OCI-LY7 (cell line): ENCODE results near the gene SYT11. TPM values are rescaled to one million over a fixed set of nuclear protein-coding genes. Genes with fewer than 3 reads are reported as not detected.
"Not testable (repeated sequence)": the region's sequence is repeated elsewhere in the genome, so short reads cannot be mapped to it uniquely, and the experiment has no call there.

Experiments used
- BruUV-seq: library from RNA; stranded (reverse); fragments of 400-500 nt; replicated peaks from 2 replicates; lab custom pipeline; 2021; lab: Mats Ljungman, UMichigan
- CTCF ChIA-PET: fragments of 300-600 bp; sonication (Branson Sonifier 250); formaldehyde crosslinking; loops from one replicate; lab custom pipeline; 2022; ENCODE audit warnings: antibody characterized with exemption; ENCODE audit not compliant: unreplicated experiment; lab: Charles Lee
- POLR2A ChIA-PET: fragments of 300-600 bp; sonication (Branson Sonifier 250); formaldehyde crosslinking; loops from one replicate; lab custom pipeline; 2022; ENCODE audit warnings: antibody characterized with exemption; lab: Charles Lee
- DNase-seq: peaks from one replicate; pipeline ENCODE4 v3.0.0-alpha.2; 2015; ENCODE audit warnings: low spot score
- H2AFZ ChIP-seq: fragments of 200-600 bp; sonication (generic), shearing (Covaris generic); 2 replicates; pipeline ENCODE4 v1.6.1; 2014; ENCODE audit warnings: mild to moderate bottlenecking, antibody characterized with exemption, low read length, moderate library complexity
- H3K27ac ChIP-seq: fragments of 200-600 bp; sonication (generic); 2 replicates; pipeline ENCODE4 v1.5.1; 2014; ENCODE audit warnings: mixed run types, low read depth, mild to moderate bottlenecking, moderate library complexity, low read length, inconsistent platforms; ENCODE audit not compliant: poor library complexity, severe bottlenecking
- H3K36me3 ChIP-seq: fragments of 200-600 bp; sonication (generic); 2 replicates; pipeline ENCODE4 v1.6.1; 2014; ENCODE audit warnings: mild to moderate bottlenecking, antibody characterized with exemption, low read length, moderate library complexity, mixed read lengths; ENCODE audit not compliant: insufficient read depth
- H3K4me1 ChIP-seq: fragments of 200-600 bp; sonication (generic); 2 replicates; pipeline ENCODE4 v1.5.1; 2014; ENCODE audit warnings: mild to moderate bottlenecking, low read length; ENCODE audit not compliant: insufficient read depth, poor library complexity, severe bottlenecking
- H3K4me2 ChIP-seq: fragments of 200-600 bp; sonication (generic); 2 replicates; pipeline ENCODE4 v1.6.1; 2014; ENCODE audit warnings: mild to moderate bottlenecking, low read length
- H3K4me3 ChIP-seq: fragments of 200-600 bp; sonication (generic); 2 replicates; pipeline ENCODE4 v1.5.1; 2014; ENCODE audit warnings: mild to moderate bottlenecking, low read depth, low read length; ENCODE audit not compliant: poor library complexity, severe bottlenecking
- H3K79me2 ChIP-seq: fragments of 200-600 bp; sonication (generic); 2 replicates; pipeline ENCODE4 v1.6.1; 2016; ENCODE audit warnings: low read depth, mild to moderate bottlenecking, low read length, moderate library complexity, mixed read lengths; ENCODE audit not compliant: insufficient read depth
- H3K9me2 ChIP-seq: fragments of 200-600 bp; sonication (generic); 2 replicates; pipeline ENCODE4 v1.6.1; 2016; ENCODE audit warnings: mild to moderate bottlenecking, low read length, mixed read lengths; ENCODE audit not compliant: insufficient read depth
- H3K9me3 ChIP-seq: fragments of 200-600 bp; sonication (generic); 2 replicates; pipeline ENCODE4 v1.6.1; 2014; ENCODE audit warnings: mild to moderate bottlenecking, mixed run types, low read length, mixed read lengths
- H4K20me1 ChIP-seq: fragments of 200-600 bp; sonication (generic); 2 replicates; pipeline ENCODE4 v1.6.1; 2014; ENCODE audit warnings: mild to moderate bottlenecking, antibody characterized with exemption, low read length, moderate library complexity, mixed read lengths; ENCODE audit not compliant: insufficient read depth
- CTCF ChIP-seq: fragments of 200-600 bp; sonication (generic); conservative IDR thresholded peaks from 2 replicates; pipeline ENCODE4 v1.5.1; 2014; ENCODE audit warnings: mild to moderate bottlenecking, antibody characterized with exemption, low read length, moderate library complexity, mixed read lengths
- EZH2phosphoT487 ChIP-seq: fragments of 200-600 bp; sonication (generic); IDR thresholded peaks from 2 replicates; pipeline ENCODE4 v1.6.1; 2018; ENCODE audit warnings: low read depth, borderline replicate concordance, mild to moderate bottlenecking, mixed run types, antibody characterized with exemption, low read length, moderate library complexity, mixed read lengths
- intact Hi-C: fragments of 100-400 bp; cut with micrococcal nuclease; formaldehyde crosslinking; loops from one replicate; pipeline ENCODE4 v1.10.0; 2022; ENCODE audit not compliant: unreplicated experiment
- total RNA-seq, 2 experiments: library from RNA; depleted of rRNA in 1 of 2; stranded (reverse); fragments of >200 nt in 1 of 2; shearing (Covaris generic) in 1 of 2; gene quantifications; 2 replicates each; pipeline ENCODE4 v1.2.3, GENCODE V29; 2014 to 2022

Gene SYT11
- total RNA-seq, 2 experiments from 2014 or later = 41.8 to 60.8 TPM

- Histone ChIP-seq H3K4me1 (peaks cover 27% of the 10 kb centered on the region), H3K36me3 (peaks cover 69% of the 10 kb centered on the region)
- CTCF ChIA-PET, H3K79me2 ChIP-seq, BruUV-seq, H3K4me2 ChIP-seq, H3K27ac ChIP-seq, intact Hi-C loops, POLR2A ChIA-PET, H3K9me2 ChIP-seq, H3K4me3 ChIP-seq, DNase-seq, H4K20me1 ChIP-seq, H2AFZ ChIP-seq, H3K9me3 ChIP-seq: not testable (repeated sequence)
Observed at GRCh38 chr1:155896476-155896875, 37.1 kb downstream of the SYT11 start.

- TF ChIP-seq EZH2phosphoT487 (no peak), CTCF (no peak)
- Histone ChIP-seq H3K4me3 (no peak overlapping the region), H2AFZ (no peak overlapping the region), H3K79me2 (no peaks in the 10 kb centered on the region; the same call in 1 of the 2 replicates), H4K20me1 (no peaks in the 10 kb centered on the region), H3K9me2 (no peaks in the 10 kb centered on the region), H3K4me2 (no peak overlapping the region), H3K27ac (no peak overlapping the region), H3K9me3 (no peaks in the 10 kb centered on the region), H3K4me1 (peaks cover 27% of the 10 kb centered on the region), H3K36me3 (peaks cover 78% of the 10 kb centered on the region)
- no peak for DNase-seq
- ChIA-PET CTCF (no interaction called here), POLR2A (interaction anchor here (0.6 to 1.5 kb wide), 7 partner anchors 11 to 136 kb away, joined by 3 to 6 read pairs (median 5); partner anchors contain the start of gene KHDC4)
- BruUV-seq = no TSS peak
- intact Hi-C loops = no loop called here
Observed at GRCh38 chr1:155897746-155898145, 38.4 kb downstream of the SYT11 start.

GRCh38 chr1:155898888-155899287 lies 39.5 kb downstream of the SYT11 start:
- Histone ChIP-seq H3K4me1 (peaks cover 17% of the 10 kb centered on the region), H3K27ac (peak overlapping the region; percentile 19), H3K9me3 (no peaks in the 10 kb centered on the region), H3K4me2 (0 out of 2 replicates have a peak overlapping the region, but pooled peaks have one; percentile 10), H3K9me2 (no peaks in the 10 kb centered on the region), H3K36me3 (peaks cover 87% of the 10 kb centered on the region), H4K20me1 (no peaks in the 10 kb centered on the region), H3K79me2 (no peaks in the 10 kb centered on the region; the same call in 1 of the 2 replicates), H3K4me3 (no peak overlapping the region), H2AFZ (no peak overlapping the region)
- ChIA-PET CTCF (no interaction called here), POLR2A (interaction anchor here (0.6 to 1.5 kb wide), 8 partner anchors 10 to 62 kb away, joined by 3 to 6 read pairs (median 4); partner anchors contain the start of genes KHDC4 and SYT11)
- TF ChIP-seq EZH2phosphoT487 (no peak), CTCF (no peak)
- no peak for DNase-seq
- intact Hi-C loops = no loop called here
- no TSS peak for BruUV-seq
